HG02623 (cell line): ENCODE data around the gene KPNA6.
A peak's percentile ranks its signal among the peaks of the same experiment; 100 is the strongest.
"Not testable (repeated sequence)": the region's sequence is repeated elsewhere in the genome, so short reads cannot be mapped to it uniquely, and the experiment has no call there.

Experiments
- ATAC-seq: cut with Tn5 transposase; IDR thresholded peaks from one replicate; pipeline ENCODE4 v1.9.1; 2021; ENCODE audit warnings: moderate library complexity; ENCODE audit not compliant: unreplicated experiment

KPNA6 gene

GRCh38 chr1:32138965-32139364, 31.1 kb downstream of the KPNA6 start:
- ATAC-seq: no peak

- ATAC-seq: no peak
Observed at GRCh38 chr1:32142446-32143301, 34.8 kb downstream of the KPNA6 start.

GRCh38 chr1:32143302-32143695, 35.4 kb downstream of the KPNA6 start:
- ATAC-seq: not testable (repeated sequence)

- no peak for ATAC-seq
Observed at GRCh38 chr1:32144033-32144432, 36.2 kb downstream of the KPNA6 start.

- not testable (repeated sequence) for ATAC-seq
Observed at GRCh38 chr1:32147799-32148198, 39.9 kb downstream of the KPNA6 start.

- ATAC-seq: no peak
Observed at GRCh38 chr1:32150847-32151246, 43.0 kb downstream of the KPNA6 start.

- ATAC-seq: no peak
Observed at GRCh38 chr1:32151319-32151787, 43.5 kb downstream of the KPNA6 start.

GRCh38 chr1:32159189-32159588, 51.3 kb downstream of the KPNA6 start:
- no peak for ATAC-seq

GRCh38 chr1:32163405-32163804, 55.5 kb downstream of the KPNA6 start:
- ATAC-seq: no peak

- ATAC-seq: not testable (repeated sequence)
Observed at GRCh38 chr1:32165633-32166032, 57.8 kb downstream of the KPNA6 start.

- no peak for ATAC-seq
Observed at GRCh38 chr1:32170991-32171390, 63.1 kb downstream of the KPNA6 start.

GRCh38 chr1:32172621-32173245, 64.9 kb downstream of the KPNA6 start:
- no peak for ATAC-seq

GRCh38 chr1:32178380-32179192, 70.7 kb downstream of the KPNA6 start:
- ATAC-seq: no peak

GRCh38 chr1:32179193-32179442, 71.3 kb downstream of the KPNA6 start:
- ATAC-seq: no peak

- peak; percentile 84 for ATAC-seq
Observed at GRCh38 chr1:32179443-32180185, 71.8 kb downstream of the KPNA6 start, which contains the start of gene TXLNA. Gene TXLNA, plus strand, starts transcription at chr1:32179675. Its CDS starts 671 bp downstream, at chr1:32180346.

GRCh38 chr1:32180186-32181060, 72.6 kb downstream of the KPNA6 start:
- ATAC-seq: no peak

GRCh38 chr1:32181065-32181464, 73.2 kb downstream of the KPNA6 start:
- ATAC-seq: no peak

- ATAC-seq: no peak
Observed at GRCh38 chr1:32181563-32181962, 73.7 kb downstream of the KPNA6 start.

- ATAC-seq: no peak
Observed at GRCh38 chr1:32182060-32182459, 74.2 kb downstream of the KPNA6 start.

GRCh38 chr1:32184650-32185049, 76.8 kb downstream of the KPNA6 start:
- no peak for ATAC-seq
